Smooth muscle cell (in vitro differentiated cells): ENCODE data around the gene PC. TPM values are rescaled to one million over a fixed set of nuclear protein-coding genes. Genes with fewer than 3 reads are reported as not detected.

ENCODE experiments used
- DNase-seq: peaks from one replicate; lab custom pipeline; 2025; ENCODE audit not compliant: unreplicated experiment; lab: John Stamatoyannopoulos, UW
- H2AFZ ChIP-seq: fragments of 200-600 bp; sonication (generic); 2 replicates; pipeline ENCODE4 v1.6.0; 2016; ENCODE audit warnings: antibody characterized with exemption, low read depth, mild to moderate bottlenecking
- H3F3A ChIP-seq: fragments of 200-600 bp; sonication (generic); 2 replicates; pipeline ENCODE4 v1.6.0; 2017; ENCODE audit warnings: antibody characterized with exemption, low read depth
- H3K27ac ChIP-seq: fragments of 200-600 bp; sonication (generic); 2 replicates; pipeline ENCODE4 v1.5.1; 2016; ENCODE audit warnings: low read depth, mild to moderate bottlenecking
- H3K27me3 ChIP-seq: fragments of 200-600 bp; sonication (generic); 2 replicates; pipeline ENCODE4 v1.6.1; 2016; ENCODE audit warnings: low read depth, mild to moderate bottlenecking
- H3K36me3 ChIP-seq: fragments of 200-600 bp; sonication (generic); 2 replicates; pipeline ENCODE4 v1.5.1; 2016; ENCODE audit warnings: low read depth
- H3K4me1 ChIP-seq: fragments of 200-600 bp; sonication (generic); 2 replicates; pipeline ENCODE4 v1.5.1; 2016; ENCODE audit warnings: low read depth
- H3K4me2 ChIP-seq: fragments of 200-600 bp; sonication (generic); 2 replicates; pipeline ENCODE4 v1.6.0; 2016; ENCODE audit warnings: mild to moderate bottlenecking
- H3K4me3 ChIP-seq: fragments of 200-600 bp; sonication (generic); 2 replicates; pipeline ENCODE4 v1.5.1; 2016; ENCODE audit warnings: mild to moderate bottlenecking
- H3K79me2 ChIP-seq: fragments of 200-600 bp; sonication (generic); 2 replicates; pipeline ENCODE4 v1.6.0; 2016; ENCODE audit warnings: low read depth, mild to moderate bottlenecking
- H3K9ac ChIP-seq: fragments of 200-600 bp; sonication (generic); 2 replicates; pipeline ENCODE4 v1.6.0; 2016; ENCODE audit warnings: low read depth
- H3K9me3 ChIP-seq: fragments of 200-600 bp; sonication (generic); replicated peaks from 2 replicates; pipeline ENCODE4 v1.5.1; 2016; ENCODE audit warnings: low read depth
- H4K20me1 ChIP-seq: fragments of 200-600 bp; sonication (generic); 2 replicates; pipeline ENCODE4 v1.6.0; 2016; ENCODE audit warnings: low read depth
- WGBS: methylation state at CpG from one replicate; pipeline ENCODE4 v1.1.7; 2016; ENCODE audit warnings: low lambda C conversion rate; 5-methylcytosine and 5-hydroxymethylcytosine counted together
- polyA plus RNA-seq: library from polyadenylated mRNA; unstranded; fragments of >200 nt; fragmentation: Nextera tagmentation; extraction: Ambion mirVana; gene quantifications from 2 replicates; pipeline ENCODE4 v1.2.1, GENCODE V29; 2016
- total RNA-seq: library from RNA; depleted of rRNA; stranded (reverse); fragments of >200 nt; gene quantifications from 2 replicates; pipeline ENCODE4 v1.2.3, GENCODE V29; 2014
- TF ChIP-seq, protein P1 (sequence below): fragments of 200-600 bp; sonication (generic); IDR thresholded peaks from 2 replicates; pipeline ENCODE4 v1.5.1; 2017; ENCODE audit warnings: borderline replicate concordance, mild to moderate bottlenecking, antibody characterized with exemption; ENCODE audit not compliant: insufficient read depth, poor library complexity, severe bottlenecking

Gene PC
- total and polyA plus RNA-seq, 2 experiments from 2014 or later: 11.8 to 36.1 TPM

DNA sequence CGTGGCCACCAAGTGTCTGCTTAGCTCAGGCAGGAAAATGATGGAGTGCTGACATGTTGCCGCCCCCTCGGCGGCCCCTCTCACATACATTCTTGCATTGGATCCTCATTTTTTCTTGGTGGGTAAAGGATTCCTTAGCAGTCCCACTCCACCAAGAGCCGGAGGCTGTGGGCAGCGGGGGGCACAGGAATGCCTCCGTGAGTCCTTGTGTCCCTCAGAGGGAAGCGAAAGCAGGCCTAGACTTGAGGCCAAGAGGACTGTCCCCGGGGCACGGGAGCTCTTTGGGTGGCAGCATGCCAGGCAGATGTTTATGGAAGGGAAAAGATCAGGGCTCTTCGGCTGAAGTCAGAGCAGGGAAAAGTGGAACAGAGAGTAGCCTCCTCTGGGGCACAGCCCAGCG, 79.7 kb downstream of the PC start:
- Histone ChIP-seq H3K79me2 (no peaks in the 10 kb centered on the region), H2AFZ (no peak overlapping the region), H3K4me2 (no peak overlapping the region), H3K27ac (no peak overlapping the region), H3K36me3 (no peaks in the 10 kb centered on the region), H3K9me3 (no peaks in the 10 kb centered on the region), H3K9ac (no peak overlapping the region), H3F3A (no peaks in the 10 kb centered on the region), H3K4me1 (peaks cover 3% of the 10 kb centered on the region), H3K27me3 (no peaks in the 10 kb centered on the region), H4K20me1 (peaks cover 17% of the 10 kb centered on the region), H3K4me3 (no peak overlapping the region)
- TF ChIP-seq, protein P1, sequence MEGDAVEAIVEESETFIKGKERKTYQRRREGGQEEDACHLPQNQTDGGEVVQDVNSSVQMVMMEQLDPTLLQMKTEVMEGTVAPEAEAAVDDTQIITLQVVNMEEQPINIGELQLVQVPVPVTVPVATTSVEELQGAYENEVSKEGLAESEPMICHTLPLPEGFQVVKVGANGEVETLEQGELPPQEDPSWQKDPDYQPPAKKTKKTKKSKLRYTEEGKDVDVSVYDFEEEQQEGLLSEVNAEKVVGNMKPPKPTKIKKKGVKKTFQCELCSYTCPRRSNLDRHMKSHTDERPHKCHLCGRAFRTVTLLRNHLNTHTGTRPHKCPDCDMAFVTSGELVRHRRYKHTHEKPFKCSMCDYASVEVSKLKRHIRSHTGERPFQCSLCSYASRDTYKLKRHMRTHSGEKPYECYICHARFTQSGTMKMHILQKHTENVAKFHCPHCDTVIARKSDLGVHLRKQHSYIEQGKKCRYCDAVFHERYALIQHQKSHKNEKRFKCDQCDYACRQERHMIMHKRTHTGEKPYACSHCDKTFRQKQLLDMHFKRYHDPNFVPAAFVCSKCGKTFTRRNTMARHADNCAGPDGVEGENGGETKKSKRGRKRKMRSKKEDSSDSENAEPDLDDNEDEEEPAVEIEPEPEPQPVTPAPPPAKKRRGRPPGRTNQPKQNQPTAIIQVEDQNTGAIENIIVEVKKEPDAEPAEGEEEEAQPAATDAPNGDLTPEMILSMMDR: no peak
- DNase-seq: no peak
- WGBS: 74% methylated on average over 12 of the region's 12 CpGs

DNA sequence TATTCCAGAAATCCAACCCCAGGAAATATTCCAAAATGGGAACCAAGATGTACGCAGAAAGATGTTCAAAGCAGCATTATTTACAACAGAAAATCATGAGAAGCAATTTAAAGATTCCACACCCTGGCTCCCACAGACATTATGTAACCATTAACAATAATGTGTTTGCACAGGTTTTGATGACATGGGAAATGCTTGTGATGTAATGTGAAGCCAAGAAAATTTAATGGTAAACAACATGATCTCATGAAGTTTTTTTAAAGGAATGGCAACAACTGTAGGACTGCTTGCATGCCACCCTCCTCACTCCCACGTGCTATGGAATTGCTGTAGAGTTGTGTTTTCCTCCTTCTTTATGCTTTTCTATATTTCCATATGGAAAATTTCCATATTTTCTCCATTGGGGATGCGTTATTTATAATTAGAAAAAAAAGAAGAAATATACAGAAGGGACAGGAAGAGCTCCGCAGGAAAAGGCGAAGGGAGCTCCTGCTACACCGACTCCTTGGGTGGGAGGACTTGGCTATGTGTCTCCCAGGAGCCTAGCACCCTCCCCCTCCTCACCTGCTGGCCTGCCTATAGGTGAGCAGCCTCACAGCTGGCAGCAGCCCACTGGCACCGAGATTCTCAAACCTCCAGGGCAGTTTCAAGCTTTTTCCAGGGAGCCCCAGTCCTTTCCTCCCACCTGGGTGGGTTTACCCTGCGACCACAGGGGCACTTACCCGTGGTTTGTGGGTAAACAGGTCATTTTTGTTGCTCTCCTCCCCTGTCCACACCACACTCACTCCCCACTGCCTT, 80.4 kb downstream of the PC start:
- no peak overlapping the region for H3K4me2 ChIP-seq
- TF ChIP-seq, protein P1: no peak
- H3F3A ChIP-seq: no peaks in the 10 kb centered on the region
- no peak for DNase-seq
- H3K36me3 ChIP-seq: no peaks in the 10 kb centered on the region
- H4K20me1 ChIP-seq: peaks cover 17% of the 10 kb centered on the region
- H3K27ac ChIP-seq: no peak overlapping the region
- no peak overlapping the region for H3K9ac ChIP-seq
- H2AFZ ChIP-seq: no peak overlapping the region
- H3K79me2 ChIP-seq: no peaks in the 10 kb centered on the region
- no peaks in the 10 kb centered on the region for H3K9me3 ChIP-seq
- H3K4me1 ChIP-seq: no peaks in the 10 kb centered on the region
- no peaks in the 10 kb centered on the region for H3K27me3 ChIP-seq
- H3K4me3 ChIP-seq: no peak overlapping the region
- 90% methylated on average over 9 of the region's 9 CpGs for WGBS

DNA sequence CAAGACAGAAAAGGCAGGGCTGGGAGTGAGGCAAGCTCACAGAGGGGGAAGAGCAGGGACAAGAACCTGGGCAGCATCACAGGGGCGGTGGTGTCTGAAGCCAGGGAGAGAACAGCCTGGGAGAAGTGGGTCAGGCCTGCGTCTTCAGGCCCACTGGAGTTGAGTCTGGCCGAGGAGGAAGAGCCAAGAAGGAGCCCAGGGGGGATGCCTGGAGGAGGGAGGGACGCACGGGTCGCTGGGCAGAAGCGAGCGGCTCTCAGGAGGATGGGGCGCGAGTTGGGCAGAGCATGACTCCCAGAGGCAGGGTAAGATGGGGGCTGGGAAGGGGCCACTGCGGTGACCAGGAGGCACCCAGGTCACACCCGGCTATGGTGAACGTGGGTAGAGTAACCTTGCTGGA, 82.8 kb downstream of the PC start:
- H3K27me3 ChIP-seq: no peaks in the 10 kb centered on the region
- H3K4me2 ChIP-seq: no peak overlapping the region
- no peak overlapping the region for H2AFZ ChIP-seq
- TF ChIP-seq, protein P1: no peak
- H3K4me1 ChIP-seq: no peaks in the 10 kb centered on the region
- no peaks in the 10 kb centered on the region for H3F3A ChIP-seq
- H3K9ac ChIP-seq: no peak overlapping the region
- peaks cover 11% of the 10 kb centered on the region for H4K20me1 ChIP-seq
- 92% methylated on average over 13 of the region's 13 CpGs for WGBS
- no peaks in the 10 kb centered on the region for H3K36me3 ChIP-seq
- H3K79me2 ChIP-seq: no peaks in the 10 kb centered on the region
- H3K27ac ChIP-seq: no peak overlapping the region
- DNase-seq: no peak
- no peak overlapping the region for H3K4me3 ChIP-seq
- no peaks in the 10 kb centered on the region for H3K9me3 ChIP-seq

DNA sequence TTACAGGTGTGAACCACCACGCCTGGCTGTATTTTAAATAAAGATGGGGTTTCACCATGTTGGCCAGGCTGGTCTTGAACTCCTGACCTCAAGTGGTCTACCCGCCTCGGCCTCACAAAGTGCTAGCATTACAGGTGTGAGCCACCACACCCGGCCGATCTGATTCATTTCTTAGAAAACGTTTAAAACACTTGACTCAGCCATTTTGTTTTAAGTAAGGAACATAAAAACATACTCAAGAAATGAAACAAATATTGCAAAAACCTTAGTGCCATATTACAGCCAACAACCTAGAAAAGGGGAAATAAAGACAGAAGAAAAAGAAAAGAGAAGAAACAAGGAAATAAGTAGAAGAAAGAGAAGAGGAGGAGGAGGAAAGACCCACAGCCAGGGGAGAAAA, 84.0 kb downstream of the PC start:
- Histone ChIP-seq H3K4me3 (no peak overlapping the region), H3K79me2 (no peaks in the 10 kb centered on the region), H2AFZ (no peak overlapping the region), H3K4me1 (no peaks in the 10 kb centered on the region), H3K27ac (no peak overlapping the region), H3K9me3 (no peaks in the 10 kb centered on the region), H3K27me3 (no peaks in the 10 kb centered on the region), H3F3A (no peaks in the 10 kb centered on the region), H3K36me3 (no peaks in the 10 kb centered on the region), H3K4me2 (no peak overlapping the region), H3K9ac (no peak overlapping the region), H4K20me1 (peaks cover 11% of the 10 kb centered on the region)
- WGBS: 92% methylated on average over 6 of the region's 6 CpGs
- TF ChIP-seq, protein P1: no peak
- no peak for DNase-seq
